Measurements from ENCODE around the gene FSCN2.

Gene FSCN2

GRCh38 chr17:81575836-81576235, 47.7 kb downstream of the FSCN2 start:
- Histone ChIP-seq H3K4me3 (replicated peaks; ENCODE audit: low read depth, low read length) (no peak overlapping the region), H3K27me3 (replicated peaks; ENCODE audit: control insufficient read depth, insufficient read depth, low read length) (no peaks in the 10 kb centered on the region), H3K36me3 (ENCODE audit: control insufficient read depth, insufficient read depth, low read length) (peaks cover 31% of the 10 kb centered on the region)
- TF ChIP-seq, protein P1, sequence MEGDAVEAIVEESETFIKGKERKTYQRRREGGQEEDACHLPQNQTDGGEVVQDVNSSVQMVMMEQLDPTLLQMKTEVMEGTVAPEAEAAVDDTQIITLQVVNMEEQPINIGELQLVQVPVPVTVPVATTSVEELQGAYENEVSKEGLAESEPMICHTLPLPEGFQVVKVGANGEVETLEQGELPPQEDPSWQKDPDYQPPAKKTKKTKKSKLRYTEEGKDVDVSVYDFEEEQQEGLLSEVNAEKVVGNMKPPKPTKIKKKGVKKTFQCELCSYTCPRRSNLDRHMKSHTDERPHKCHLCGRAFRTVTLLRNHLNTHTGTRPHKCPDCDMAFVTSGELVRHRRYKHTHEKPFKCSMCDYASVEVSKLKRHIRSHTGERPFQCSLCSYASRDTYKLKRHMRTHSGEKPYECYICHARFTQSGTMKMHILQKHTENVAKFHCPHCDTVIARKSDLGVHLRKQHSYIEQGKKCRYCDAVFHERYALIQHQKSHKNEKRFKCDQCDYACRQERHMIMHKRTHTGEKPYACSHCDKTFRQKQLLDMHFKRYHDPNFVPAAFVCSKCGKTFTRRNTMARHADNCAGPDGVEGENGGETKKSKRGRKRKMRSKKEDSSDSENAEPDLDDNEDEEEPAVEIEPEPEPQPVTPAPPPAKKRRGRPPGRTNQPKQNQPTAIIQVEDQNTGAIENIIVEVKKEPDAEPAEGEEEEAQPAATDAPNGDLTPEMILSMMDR (IDR thresholded peaks at IDR 0.05; ENCODE audit: insufficient read depth, low read length, poor library complexity, severe bottlenecking): no peak
- no peak for DNase-seq (ENCODE audit: extremely low read depth, insufficient read length)

GRCh38 chr17:81576621-81577277, 48.6 kb downstream of the FSCN2 start:
- Histone ChIP-seq H3K27me3 (replicated peaks; ENCODE audit: control insufficient read depth, insufficient read depth, low read length) (no peaks in the 10 kb centered on the region), H3K36me3 (ENCODE audit: control insufficient read depth, insufficient read depth, low read length) (peaks cover 29% of the 10 kb centered on the region), H3K4me3 (replicated peaks; ENCODE audit: low read depth, low read length) (no peak overlapping the region)
- TF ChIP-seq, protein P1 (IDR thresholded peaks at IDR 0.05; ENCODE audit: insufficient read depth, low read length, poor library complexity, severe bottlenecking): no peak
- no peak for DNase-seq (ENCODE audit: extremely low read depth, insufficient read length)

GRCh38 chr17:81577278-81578000, 49.3 kb downstream of the FSCN2 start:
- peaks cover 33% of the 10 kb centered on the region for H3K36me3 ChIP-seq (ENCODE audit: control insufficient read depth, insufficient read depth, low read length)
- no peaks in the 10 kb centered on the region for H3K27me3 ChIP-seq (replicated peaks; ENCODE audit: control insufficient read depth, insufficient read depth, low read length)
- H3K4me3 ChIP-seq (replicated peaks; ENCODE audit: low read depth, low read length): no peak overlapping the region
- TF ChIP-seq, protein P1 (IDR thresholded peaks at IDR 0.05; ENCODE audit: insufficient read depth, low read length, poor library complexity, severe bottlenecking): no peak
- DNase-seq (ENCODE audit: extremely low read depth, insufficient read length): no peak

- H3K36me3 ChIP-seq (ENCODE audit: control insufficient read depth, insufficient read depth, low read length): peaks cover 32% of the 10 kb centered on the region
- no peak for DNase-seq (ENCODE audit: extremely low read depth, insufficient read length)
Observed at GRCh38 chr17:81578038-81578441, 49.9 kb downstream of the FSCN2 start.

DNA sequence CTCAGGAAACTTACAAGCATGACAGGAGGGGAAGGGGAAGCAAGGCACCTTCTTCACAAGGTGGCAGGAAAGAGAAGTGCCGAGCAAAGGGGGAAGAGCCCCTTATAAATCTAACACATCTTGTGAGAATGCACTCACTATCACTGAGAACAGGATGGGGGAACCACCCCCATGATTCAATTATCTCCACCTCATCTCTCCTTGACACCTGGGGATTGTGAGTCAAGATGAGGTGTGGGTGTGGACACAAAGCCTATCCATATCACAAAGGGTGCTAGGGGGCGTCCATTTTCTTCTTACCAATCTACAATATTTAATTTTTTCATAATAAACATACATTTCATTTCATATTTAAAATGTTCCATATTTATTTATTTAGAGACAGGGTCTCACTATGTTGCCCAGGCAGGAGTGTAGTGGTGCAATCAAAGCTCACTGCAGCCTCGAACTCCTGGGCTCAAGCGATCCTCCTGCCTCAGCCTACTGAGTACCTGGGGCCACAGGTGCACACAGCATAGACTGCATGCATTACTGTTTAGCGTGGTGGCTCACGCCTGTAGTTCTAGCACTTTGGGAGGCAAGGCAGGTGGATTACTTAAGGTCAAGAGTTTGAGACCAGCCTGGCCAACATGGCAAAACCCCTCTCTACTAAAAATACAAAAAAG, 50.5 kb downstream of the FSCN2 start:
- peaks cover 34% of the 10 kb centered on the region for H3K36me3 ChIP-seq (ENCODE audit: control insufficient read depth, insufficient read depth, low read length)

More at GRCh38 chr17:81578038-81578441, 49.9 kb downstream of the FSCN2 start:
- TF ChIP-seq, protein P1 (IDR thresholded peaks at IDR 0.05; ENCODE audit: insufficient read depth, low read length, poor library complexity, severe bottlenecking): no peak
- Histone ChIP-seq H3K27me3 (replicated peaks; ENCODE audit: control insufficient read depth, insufficient read depth, low read length) (no peaks in the 10 kb centered on the region), H3K4me3 (replicated peaks; ENCODE audit: low read depth, low read length) (no peak overlapping the region)

More for the DNA sequence above, 50.5 kb downstream of the FSCN2 start:
- H3K27me3 ChIP-seq (replicated peaks; ENCODE audit: control insufficient read depth, insufficient read depth, low read length): no peaks in the 10 kb centered on the region
- H3K4me3 ChIP-seq (replicated peaks; ENCODE audit: low read depth, low read length): no peak overlapping the region
- TF ChIP-seq, protein P1 (IDR thresholded peaks at IDR 0.05; ENCODE audit: insufficient read depth, low read length, poor library complexity, severe bottlenecking): no peak
- no peak for DNase-seq (ENCODE audit: extremely low read depth, insufficient read length)
